HG03442 (cell line): ENCODE data around the gene IRAG1.

ENCODE experiments used
- ATAC-seq: cut with Tn5 transposase; IDR thresholded peaks from one replicate; pipeline ENCODE4 v1.9.1; 2021; ENCODE audit warnings: mild to moderate bottlenecking, moderate library complexity; ENCODE audit not compliant: unreplicated experiment

IRAG1 gene

GRCh38 chr11:10666556-10667520 lies 26.7 kb downstream of the IRAG1 start:
- ATAC-seq = no peak

GRCh38 chr11:10664496-10664895 lies 29.1 kb downstream of the IRAG1 start:
- no peak for ATAC-seq

- ATAC-seq = no peak
Observed at GRCh38 chr11:10663990-10664389, 29.6 kb downstream of the IRAG1 start.

- ATAC-seq = no peak
Observed at GRCh38 chr11:10663365-10663764, 30.2 kb downstream of the IRAG1 start.

GRCh38 chr11:10660323-10660722 lies 33.2 kb downstream of the IRAG1 start:
- no peak for ATAC-seq

GRCh38 chr11:10659339-10660216 lies 34.0 kb downstream of the IRAG1 start:
- no peak for ATAC-seq

- ATAC-seq = no peak
Observed at GRCh38 chr11:10658621-10659338, 34.8 kb downstream of the IRAG1 start.

GRCh38 chr11:10657308-10658271 lies 36.0 kb downstream of the IRAG1 start:
- ATAC-seq = peak; percentile 51

GRCh38 chr11:10655943-10656576 lies 37.5 kb downstream of the IRAG1 start:
- no peak for ATAC-seq

GRCh38 chr11:10655227-10655626 lies 38.3 kb downstream of the IRAG1 start:
- ATAC-seq = no peak

GRCh38 chr11:10654811-10655150 lies 38.8 kb downstream of the IRAG1 start:
- ATAC-seq = no peak

- ATAC-seq = no peak
Observed at GRCh38 chr11:10653946-10654810, 39.4 kb downstream of the IRAG1 start.

- no peak for ATAC-seq
Observed at GRCh38 chr11:10653261-10653660, 40.3 kb downstream of the IRAG1 start.

GRCh38 chr11:10651656-10652361 lies 41.7 kb downstream of the IRAG1 start:
- ATAC-seq = no peak

- no peak for ATAC-seq
Observed at GRCh38 chr11:10650630-10651029, 42.9 kb downstream of the IRAG1 start.

GRCh38 chr11:10650166-10650565 lies 43.4 kb downstream of the IRAG1 start:
- no peak for ATAC-seq

- ATAC-seq = no peak
Observed at GRCh38 chr11:10648871-10649270, 44.7 kb downstream of the IRAG1 start.
